GM12801 (cell line): ENCODE measurements around the gene SH3RF1.

Experiments
- TF ChIP-seq, protein P1 (sequence below): IDR thresholded peaks from one replicate; pipeline ENCODE4 v1.5.1; 2011; ENCODE audit warnings: control low read depth; ENCODE audit not compliant: insufficient read length; ENCODE audit errors: extremely low read depth

The SH3RF1 gene

DNA sequence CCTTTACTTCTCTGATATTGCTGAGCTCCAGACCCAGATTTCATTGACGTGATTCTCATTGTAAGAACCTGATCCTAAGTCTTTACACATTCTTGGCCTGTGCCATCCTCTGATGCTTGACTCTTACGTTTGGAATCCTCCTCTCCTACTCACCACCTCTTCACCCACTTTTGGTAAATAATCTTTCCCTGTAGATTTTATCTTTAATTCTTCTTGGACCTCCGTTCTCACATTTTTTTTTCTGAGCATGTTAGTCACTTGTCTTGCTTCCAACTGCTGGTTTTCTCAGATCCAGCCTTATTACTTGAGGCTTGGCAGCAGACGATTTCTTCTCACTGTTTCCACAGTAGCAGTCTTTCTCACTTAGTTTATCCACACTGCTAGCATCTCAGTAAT lies 12.4 kb upstream of the SH3RF1 start:
- TF ChIP-seq, protein P1, sequence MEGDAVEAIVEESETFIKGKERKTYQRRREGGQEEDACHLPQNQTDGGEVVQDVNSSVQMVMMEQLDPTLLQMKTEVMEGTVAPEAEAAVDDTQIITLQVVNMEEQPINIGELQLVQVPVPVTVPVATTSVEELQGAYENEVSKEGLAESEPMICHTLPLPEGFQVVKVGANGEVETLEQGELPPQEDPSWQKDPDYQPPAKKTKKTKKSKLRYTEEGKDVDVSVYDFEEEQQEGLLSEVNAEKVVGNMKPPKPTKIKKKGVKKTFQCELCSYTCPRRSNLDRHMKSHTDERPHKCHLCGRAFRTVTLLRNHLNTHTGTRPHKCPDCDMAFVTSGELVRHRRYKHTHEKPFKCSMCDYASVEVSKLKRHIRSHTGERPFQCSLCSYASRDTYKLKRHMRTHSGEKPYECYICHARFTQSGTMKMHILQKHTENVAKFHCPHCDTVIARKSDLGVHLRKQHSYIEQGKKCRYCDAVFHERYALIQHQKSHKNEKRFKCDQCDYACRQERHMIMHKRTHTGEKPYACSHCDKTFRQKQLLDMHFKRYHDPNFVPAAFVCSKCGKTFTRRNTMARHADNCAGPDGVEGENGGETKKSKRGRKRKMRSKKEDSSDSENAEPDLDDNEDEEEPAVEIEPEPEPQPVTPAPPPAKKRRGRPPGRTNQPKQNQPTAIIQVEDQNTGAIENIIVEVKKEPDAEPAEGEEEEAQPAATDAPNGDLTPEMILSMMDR: no peak

DNA sequence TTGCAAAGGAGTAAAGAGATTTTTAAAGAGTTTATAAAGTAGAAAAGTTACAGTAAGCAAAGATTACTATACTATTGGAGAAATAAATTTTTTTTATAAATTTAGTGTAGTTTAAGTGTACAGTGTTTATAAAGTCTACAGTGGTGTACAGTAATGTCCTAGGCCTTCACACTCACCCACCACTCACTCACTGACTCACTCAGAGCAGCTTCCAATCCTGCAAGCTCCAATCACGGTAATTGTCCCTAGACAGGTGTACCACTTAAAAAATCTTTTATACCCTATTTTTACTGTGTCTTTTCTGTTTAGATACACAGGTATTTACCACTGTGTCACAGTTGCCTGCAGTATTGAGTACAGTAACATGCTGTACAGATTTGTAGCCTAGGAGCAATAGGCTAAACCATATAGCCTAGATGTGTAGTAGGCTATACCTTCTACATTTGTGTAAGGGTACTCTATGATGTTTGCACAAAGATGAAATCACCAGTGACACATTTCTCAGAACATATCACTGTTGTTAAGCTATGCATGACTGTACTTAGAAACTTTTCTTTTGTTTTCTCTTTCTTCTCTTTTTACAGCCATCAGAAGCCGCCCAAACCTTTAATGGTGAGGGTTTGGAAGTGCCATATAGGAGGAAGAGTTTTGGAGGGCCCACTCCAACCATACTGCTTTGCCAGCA lies 11.8 kb upstream of the SH3RF1 start:
- TF ChIP-seq, protein P1: no peak

- TF ChIP-seq, protein P1: no peak
These were observed 8.4 kb upstream of the SH3RF1 start for GRCh38 chr4:169279108-169279507.

DNA sequence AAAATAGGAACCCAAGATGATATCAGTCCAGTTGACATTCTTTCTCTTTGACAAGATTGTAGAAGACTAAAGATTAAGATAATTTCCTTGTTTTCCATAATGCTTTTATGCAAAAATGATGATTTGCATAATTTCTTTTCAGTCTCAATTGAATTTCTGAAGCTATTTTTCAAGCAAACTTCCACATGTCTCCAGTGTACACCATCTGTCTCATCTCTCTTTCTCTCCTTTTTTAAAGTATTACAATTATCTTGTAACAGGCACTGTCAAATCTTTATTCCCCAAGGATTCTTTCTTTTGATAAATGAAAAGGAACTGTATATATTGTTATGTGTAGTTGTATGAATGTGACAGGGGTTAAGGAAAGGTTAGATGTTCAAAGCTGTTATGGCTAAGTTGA lies 7.9 kb upstream of the SH3RF1 start:
- TF ChIP-seq, protein P1: no peak

DNA sequence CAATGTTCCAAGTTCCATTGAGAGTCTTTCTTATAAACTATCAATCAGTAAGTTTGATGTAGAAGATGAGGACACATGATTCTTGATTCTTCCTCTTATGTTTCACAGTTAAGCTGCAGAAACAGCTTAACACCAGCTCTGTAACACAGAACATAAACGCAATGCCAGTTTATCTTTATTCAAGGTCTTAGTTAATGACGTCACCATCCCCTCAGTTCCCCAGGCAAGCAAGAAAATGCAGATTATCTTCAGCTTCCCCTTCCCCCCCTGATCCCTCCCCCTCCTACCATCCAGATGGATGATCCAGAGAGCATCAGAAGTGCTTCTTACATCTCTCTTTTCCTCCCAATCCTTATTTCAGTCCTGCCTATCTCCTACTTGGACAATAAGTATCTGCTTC lies 4.4 kb upstream of the SH3RF1 start:
- TF ChIP-seq, protein P1: no peak

GRCh38 chr4:169274033-169274432 lies 3.3 kb upstream of the SH3RF1 start:
- TF ChIP-seq, protein P1: no peak

DNA sequence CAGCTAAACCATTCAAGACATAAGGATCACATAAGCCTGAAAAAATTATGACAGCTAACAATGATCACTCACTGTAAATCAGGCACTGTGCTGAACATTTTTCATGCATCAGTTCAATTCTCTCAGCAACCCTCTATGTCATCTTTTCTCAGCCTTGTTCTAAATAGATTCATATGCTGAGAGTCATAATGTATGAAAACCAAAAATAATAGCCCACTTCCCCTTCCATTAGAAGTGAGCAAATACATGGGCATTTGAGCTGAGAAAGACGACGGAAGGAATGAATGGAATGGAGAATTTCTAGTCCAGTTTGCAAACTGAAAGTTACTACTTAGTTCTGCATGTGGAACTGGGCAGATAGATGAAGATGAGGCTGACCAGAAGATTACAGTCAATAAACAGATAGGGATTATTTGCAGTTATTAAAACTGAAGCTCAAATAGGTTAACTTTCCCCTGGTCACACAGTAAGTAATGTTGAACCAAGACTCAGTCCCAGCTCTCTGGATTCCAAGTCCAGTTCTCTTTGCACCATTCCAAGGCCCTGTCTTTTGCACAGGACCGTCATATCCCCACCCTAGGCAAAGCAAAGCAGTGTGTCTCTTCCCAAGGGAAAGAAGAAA lies 1.6 kb upstream of the SH3RF1 start:
- TF ChIP-seq, protein P1: no peak

DNA sequence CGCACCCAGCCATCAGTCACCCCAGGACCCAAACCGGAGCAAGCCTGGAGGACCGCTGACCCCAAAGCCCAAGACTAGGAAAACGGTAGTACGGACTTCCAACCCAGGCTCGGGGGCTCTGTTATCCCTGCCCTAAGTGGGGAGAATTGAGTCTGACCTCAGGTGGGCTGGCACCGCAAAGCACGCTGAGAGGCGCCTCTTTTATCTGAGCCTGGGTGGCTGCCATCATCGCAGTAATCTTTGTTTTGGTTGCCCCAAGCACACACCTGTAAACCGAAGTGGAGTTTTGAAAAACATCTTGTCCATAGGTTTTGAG lies 894 bp upstream of the SH3RF1 start:
- TF ChIP-seq, protein P1: no peak
